GM21576 (cell line): ENCODE data around the gene LRGUK.

Experiments used
- ATAC-seq: cut with Tn5 transposase; IDR thresholded peaks from one replicate; pipeline ENCODE4 v1.9.1; 2021; ENCODE audit warnings: mild to moderate bottlenecking, moderate library complexity; ENCODE audit not compliant: unreplicated experiment

LRGUK gene

GRCh38 chr7:134122980-134123379 is 4.2 kb upstream of the LRGUK start:
- no peak for ATAC-seq

GRCh38 chr7:134126146-134126545 is 994 bp upstream of the LRGUK start:
- no peak for ATAC-seq

GRCh38 chr7:134126596-134126965 is 559 bp upstream of the LRGUK start:
- no peak for ATAC-seq

GRCh38 chr7:134128829-134129228 is 1.7 kb downstream of the LRGUK start:
- no peak for ATAC-seq

GRCh38 chr7:134129856-134130523 is 2.9 kb downstream of the LRGUK start:
- ATAC-seq = no peak

GRCh38 chr7:134134004-134134403 is 6.9 kb downstream of the LRGUK start:
- no peak for ATAC-seq

GRCh38 chr7:134140889-134141867 is 14.0 kb downstream of the LRGUK start:
- peak; percentile 88 for ATAC-seq

- no peak for ATAC-seq
These were observed 14.7 kb downstream of the LRGUK start for GRCh38 chr7:134141868-134142264.

GRCh38 chr7:134153493-134154136 is 26.5 kb downstream of the LRGUK start:
- no peak for ATAC-seq

- ATAC-seq = no peak
These were observed 27.5 kb downstream of the LRGUK start for GRCh38 chr7:134154581-134155130.

- ATAC-seq = no peak
These were observed 28.1 kb downstream of the LRGUK start for GRCh38 chr7:134155206-134155605.

GRCh38 chr7:134155871-134156270 is 28.7 kb downstream of the LRGUK start:
- no peak for ATAC-seq

- no peak for ATAC-seq
These were observed 38.1 kb downstream of the LRGUK start for GRCh38 chr7:134165252-134165651.

- no peak for ATAC-seq
These were observed 40.1 kb downstream of the LRGUK start for GRCh38 chr7:134167250-134167649.

GRCh38 chr7:134167841-134168240 is 40.7 kb downstream of the LRGUK start:
- ATAC-seq = no peak

- ATAC-seq = peak; percentile 96
These were observed 47.7 kb downstream of the LRGUK start for GRCh38 chr7:134174795-134175261.

GRCh38 chr7:134175334-134176036 is 48.3 kb downstream of the LRGUK start:
- no peak for ATAC-seq

GRCh38 chr7:134176037-134176350 is 48.9 kb downstream of the LRGUK start:
- ATAC-seq = no peak

GRCh38 chr7:134179036-134180011 is 52.2 kb downstream of the LRGUK start:
- no peak for ATAC-seq

GRCh38 chr7:134180376-134180775 is 53.2 kb downstream of the LRGUK start:
- no peak for ATAC-seq
